Neural progenitor cell (in vitro differentiated cells): ENCODE results near the gene NCAM1. TPM values are rescaled to one million over a fixed set of nuclear protein-coding genes. Genes with fewer than 3 reads are reported as not detected.
A peak's percentile ranks its signal among the peaks of the same experiment; 100 is the strongest.

Experiments used
- DNase-seq: peaks from one replicate; pipeline ENCODE4 v3.0.0-alpha.2; 2016; ENCODE audit warnings: low spot score
- H2AFZ ChIP-seq: fragments of 200-600 bp; sonication (generic); replicated peaks from 2 replicates; pipeline ENCODE4 v1.6.1; 2016; ENCODE audit warnings: antibody characterized with exemption
- H3F3A ChIP-seq: fragments of 200-600 bp; sonication (generic); 2 replicates; pipeline ENCODE4 v1.6.1; 2016; ENCODE audit warnings: antibody characterized with exemption, low read depth
- H3K27ac ChIP-seq: fragments of 200-600 bp; sonication (generic); 2 replicates; pipeline ENCODE4 v1.5.1; 2016; ENCODE audit warnings: mild to moderate bottlenecking
- H3K27me3 ChIP-seq: fragments of 200-600 bp; sonication (generic); 2 replicates; pipeline ENCODE4 v1.6.1; 2016; ENCODE audit warnings: mild to moderate bottlenecking, moderate library complexity
- H3K36me3 ChIP-seq: fragments of 200-600 bp; sonication (generic); 2 replicates; pipeline ENCODE4 v1.5.1; 2016
- H3K4me1 ChIP-seq: fragments of 200-600 bp; sonication (generic); 2 replicates; pipeline ENCODE4 v1.6.1; 2016; ENCODE audit warnings: mixed run types
- H3K4me2 ChIP-seq: fragments of 200-600 bp; sonication (generic); 2 replicates; pipeline ENCODE4 v1.6.1; 2016
- H3K4me3 ChIP-seq: fragments of 200-600 bp; sonication (generic); 2 replicates; pipeline ENCODE4 v1.5.1; 2016
- H3K79me2 ChIP-seq: fragments of 200-600 bp; sonication (generic); 2 replicates; pipeline ENCODE4 v1.6.1; 2016; ENCODE audit warnings: low read depth
- H3K9ac ChIP-seq: fragments of 200-600 bp; sonication (generic); 2 replicates; pipeline ENCODE4 v1.6.1; 2016
- H3K9me3 ChIP-seq: fragments of 200-600 bp; sonication (generic); 2 replicates; pipeline ENCODE4 v1.5.1; 2016; ENCODE audit warnings: low read depth
- H4K20me1 ChIP-seq: fragments of 200-600 bp; sonication (generic); 2 replicates; pipeline ENCODE4 v1.6.1; 2016; ENCODE audit warnings: low read depth
- H3K27ac Mint-ChIP-seq: 3 replicates; pipeline ENCODE4 v1.8.0; 2021; ENCODE audit warnings: mixed read lengths
- H3K27me3 Mint-ChIP-seq: 2 replicates; pipeline ENCODE4 v1.8.0; 2022; ENCODE audit warnings: low read depth, mild to moderate bottlenecking, inconsistent platforms, moderate library complexity, mixed read lengths; ENCODE audit not compliant: insufficient read depth
- H3K36me3 Mint-ChIP-seq: 3 replicates; pipeline ENCODE4 v1.8.0; 2021; ENCODE audit warnings: mixed read lengths
- H3K4me1 Mint-ChIP-seq: 3 replicates; pipeline ENCODE4 v1.8.0; 2021; ENCODE audit warnings: mixed read lengths
- H3K4me3 Mint-ChIP-seq: 3 replicates; pipeline ENCODE4 v1.8.0; 2021; ENCODE audit warnings: mild to moderate bottlenecking, moderate library complexity, mixed read lengths
- H3K9me3 Mint-ChIP-seq: 3 replicates; pipeline ENCODE4 v1.8.0; 2020; ENCODE audit warnings: mixed read lengths
- EZH2 ChIP-seq: fragments of 200-600 bp; sonication (generic); IDR thresholded peaks from 2 replicates; pipeline ENCODE4 v1.6.1; 2017; ENCODE audit warnings: antibody characterized with exemption, mild to moderate bottlenecking, moderate library complexity
- EZH2phosphoT487 ChIP-seq: fragments of 200-600 bp; sonication (generic); IDR thresholded peaks from 2 replicates; pipeline ENCODE4 v1.6.1; 2017; ENCODE audit warnings: antibody characterized with exemption
- total RNA-seq: library from RNA; depleted of rRNA; stranded (reverse); fragments of >200 nt; gene quantifications from 2 replicates; pipeline ENCODE4 v1.2.3, GENCODE V29; 2015; ENCODE audit warnings: low replicate concordance
- TF ChIP-seq, protein P1 (sequence below): fragments of 200-600 bp; sonication (generic); IDR thresholded peaks from 2 replicates; pipeline ENCODE4 v1.5.1; 2017; ENCODE audit warnings: antibody characterized with exemption, mild to moderate bottlenecking

NCAM1 gene
- total RNA-seq, 1 donor from 2014 or later = 17.5 TPM

DNA sequence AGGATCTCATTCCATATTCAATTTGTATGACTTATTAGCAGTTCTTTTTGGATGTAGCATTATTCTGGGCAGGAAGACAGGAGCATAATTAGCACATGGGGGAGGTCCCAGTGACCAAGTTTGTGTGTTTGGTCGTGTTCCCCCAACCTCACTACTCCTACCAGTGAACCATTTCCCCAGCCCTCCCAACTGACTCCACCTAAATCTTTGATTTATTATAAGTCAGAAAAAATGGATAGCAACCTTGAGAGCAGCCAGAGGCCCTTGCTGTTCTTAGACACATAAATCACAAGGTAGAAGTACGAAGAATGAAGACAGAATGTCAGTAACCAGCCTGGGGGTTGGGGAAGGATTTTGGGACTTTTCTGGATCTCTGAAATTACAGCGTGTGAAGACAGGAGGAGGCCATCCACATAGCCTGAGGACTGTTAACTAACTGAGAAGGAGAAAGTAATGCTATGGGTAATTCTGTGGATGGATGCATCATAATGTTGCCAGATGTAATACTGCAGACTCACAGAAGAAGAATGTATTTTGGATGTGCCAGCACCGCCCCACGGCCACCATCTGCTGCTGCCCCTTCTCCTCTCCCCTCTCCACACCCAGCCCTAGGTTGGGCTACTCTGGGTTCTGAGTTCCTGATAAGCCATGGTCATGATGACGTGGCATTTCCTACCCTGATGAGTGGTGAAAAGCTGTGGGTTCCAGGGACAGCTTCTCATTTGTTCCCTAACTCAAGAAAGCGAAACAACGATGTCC lies 228.9 kb downstream of the NCAM1 start:
- Histone ChIP-seq H3K27ac (no peak overlapping the region), H3K36me3 (no peaks in the 10 kb centered on the region), H3K9ac (no peak overlapping the region), H3F3A (peaks cover 19% of the 10 kb centered on the region), H3K4me1 (peaks cover 26% of the 10 kb centered on the region), H4K20me1 (no peaks in the 10 kb centered on the region), H2AFZ (no peak overlapping the region), H3K27me3 (no peaks in the 10 kb centered on the region), H3K9me3 (no peaks in the 10 kb centered on the region), H3K4me2 (no peak overlapping the region), H3K79me2 (no peaks in the 10 kb centered on the region), H3K4me3 (no peak overlapping the region)
- Mint-ChIP-seq H3K4me3 (no peak overlapping the region), H3K27me3 (peaks cover 12% of the 10 kb centered on the region), H3K36me3 (no peaks in the 10 kb centered on the region), H3K4me1 (peaks cover 26% of the 10 kb centered on the region), H3K9me3 (no peaks in the 10 kb centered on the region), H3K27ac (no peak overlapping the region)
- TF ChIP-seq EZH2 (no peak), EZH2phosphoT487 (no peak)
- TF ChIP-seq, protein P1, sequence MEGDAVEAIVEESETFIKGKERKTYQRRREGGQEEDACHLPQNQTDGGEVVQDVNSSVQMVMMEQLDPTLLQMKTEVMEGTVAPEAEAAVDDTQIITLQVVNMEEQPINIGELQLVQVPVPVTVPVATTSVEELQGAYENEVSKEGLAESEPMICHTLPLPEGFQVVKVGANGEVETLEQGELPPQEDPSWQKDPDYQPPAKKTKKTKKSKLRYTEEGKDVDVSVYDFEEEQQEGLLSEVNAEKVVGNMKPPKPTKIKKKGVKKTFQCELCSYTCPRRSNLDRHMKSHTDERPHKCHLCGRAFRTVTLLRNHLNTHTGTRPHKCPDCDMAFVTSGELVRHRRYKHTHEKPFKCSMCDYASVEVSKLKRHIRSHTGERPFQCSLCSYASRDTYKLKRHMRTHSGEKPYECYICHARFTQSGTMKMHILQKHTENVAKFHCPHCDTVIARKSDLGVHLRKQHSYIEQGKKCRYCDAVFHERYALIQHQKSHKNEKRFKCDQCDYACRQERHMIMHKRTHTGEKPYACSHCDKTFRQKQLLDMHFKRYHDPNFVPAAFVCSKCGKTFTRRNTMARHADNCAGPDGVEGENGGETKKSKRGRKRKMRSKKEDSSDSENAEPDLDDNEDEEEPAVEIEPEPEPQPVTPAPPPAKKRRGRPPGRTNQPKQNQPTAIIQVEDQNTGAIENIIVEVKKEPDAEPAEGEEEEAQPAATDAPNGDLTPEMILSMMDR = no peak
- DNase-seq = no peak

DNA sequence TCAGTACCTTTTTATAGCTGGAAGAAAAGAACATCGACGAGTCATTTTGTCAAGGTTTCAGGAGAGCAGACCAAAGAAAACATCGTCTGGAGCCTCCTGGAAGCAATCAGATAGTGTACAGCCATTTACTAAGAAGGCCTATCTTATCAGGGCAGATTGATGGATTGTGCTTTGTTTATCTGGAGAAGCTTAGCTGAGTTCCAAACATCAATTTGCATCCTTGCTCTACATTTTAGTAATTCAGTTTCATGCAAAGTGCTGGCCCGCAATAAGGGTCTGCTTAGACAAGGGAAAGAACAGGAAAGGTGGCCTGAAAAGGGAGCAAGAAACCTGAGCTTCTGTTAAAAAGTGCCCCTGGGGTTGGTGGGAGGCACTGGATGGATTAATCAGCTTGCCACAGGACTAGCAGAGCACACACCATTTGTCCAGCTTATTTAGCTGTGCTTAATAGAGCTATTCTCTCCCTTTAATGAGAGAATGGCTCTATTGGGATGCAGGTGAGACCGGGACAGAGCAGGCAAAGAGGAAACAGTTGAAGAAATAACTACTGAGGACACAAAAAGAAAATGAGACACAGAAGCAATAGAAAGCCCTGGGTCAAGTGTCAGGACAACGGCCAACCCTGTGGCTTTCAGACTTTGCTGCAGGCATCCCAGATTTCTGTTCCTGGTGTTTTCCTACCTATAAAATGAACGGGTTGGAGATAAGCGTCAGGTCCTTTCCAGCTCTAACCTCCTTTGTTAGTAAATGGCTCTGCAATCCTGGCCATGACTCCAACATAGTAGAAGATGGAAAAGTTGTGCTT lies 231.1 kb downstream of the NCAM1 start:
- Histone ChIP-seq H3K4me3 (peak overlapping the region; percentile 7), H4K20me1 (no peaks in the 10 kb centered on the region), H3F3A (peaks cover 19% of the 10 kb centered on the region), H3K4me1 (peaks cover 26% of the 10 kb centered on the region), H3K79me2 (no peaks in the 10 kb centered on the region), H3K4me2 (peak overlapping the region; percentile 63), H3K27me3 (no peaks in the 10 kb centered on the region), H3K9ac (no peak overlapping the region), H3K36me3 (no peaks in the 10 kb centered on the region), H2AFZ (no peak overlapping the region), H3K9me3 (no peaks in the 10 kb centered on the region), H3K27ac (peak overlapping the region; percentile 40)
- TF ChIP-seq, protein P1 = no peak
- TF ChIP-seq EZH2 = no peak
- TF ChIP-seq EZH2phosphoT487 = no peak
- H3K27me3 Mint-ChIP-seq = peaks cover 9% of the 10 kb centered on the region
- no peak overlapping the region for H3K27ac Mint-ChIP-seq
- peak; percentile 78 for DNase-seq
- no peaks in the 10 kb centered on the region for H3K36me3 Mint-ChIP-seq
- no peak overlapping the region for H3K4me3 Mint-ChIP-seq
- H3K4me1 Mint-ChIP-seq = peaks cover 26% of the 10 kb centered on the region
- H3K9me3 Mint-ChIP-seq = no peaks in the 10 kb centered on the region

DNA sequence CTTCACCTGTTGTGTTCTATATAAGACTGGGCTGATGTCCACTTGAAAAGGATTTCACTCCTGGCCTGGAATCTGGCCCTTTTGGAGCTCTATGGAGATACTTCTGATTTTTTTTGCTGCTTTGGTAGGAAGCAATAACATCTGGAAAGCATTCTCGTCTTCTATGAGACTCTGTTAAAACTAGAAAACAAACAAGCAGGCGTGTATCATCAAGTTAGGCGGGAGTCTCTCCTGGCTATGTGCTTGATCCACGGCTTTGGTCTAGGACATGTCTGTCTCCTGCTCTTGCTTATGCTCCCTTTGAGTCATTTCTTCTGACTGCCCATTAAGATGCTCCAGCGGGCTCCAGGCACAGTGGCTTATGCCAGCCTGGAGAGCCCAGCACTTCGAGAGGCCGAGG lies 231.8 kb downstream of the NCAM1 start:
- peaks cover 19% of the 10 kb centered on the region for H3F3A ChIP-seq
- no peak overlapping the region for H3K27ac Mint-ChIP-seq
- H3K9ac ChIP-seq = no peak overlapping the region
- H3K79me2 ChIP-seq = no peaks in the 10 kb centered on the region
- no peak for DNase-seq
- peak overlapping the region; percentile 63 for H3K4me2 ChIP-seq
- no peaks in the 10 kb centered on the region for H3K9me3 Mint-ChIP-seq
- H3K36me3 ChIP-seq = no peaks in the 10 kb centered on the region
- H3K4me1 Mint-ChIP-seq = peaks cover 26% of the 10 kb centered on the region
- TF ChIP-seq, protein P1 = no peak
- H3K27me3 ChIP-seq = no peaks in the 10 kb centered on the region
- H3K27ac ChIP-seq = no peak overlapping the region
- H3K27me3 Mint-ChIP-seq = peaks cover 9% of the 10 kb centered on the region
- H4K20me1 ChIP-seq = no peaks in the 10 kb centered on the region
- H3K4me3 Mint-ChIP-seq = no peak overlapping the region
- no peaks in the 10 kb centered on the region for H3K36me3 Mint-ChIP-seq
- H2AFZ ChIP-seq = no peak overlapping the region
- no peak overlapping the region for H3K4me3 ChIP-seq
- peaks cover 26% of the 10 kb centered on the region for H3K4me1 ChIP-seq
- no peaks in the 10 kb centered on the region for H3K9me3 ChIP-seq
